Measurements from ENCODE around the gene STARD3NL.

The STARD3NL gene

GRCh38 chr7:38185395-38186307 is 7.6 kb downstream of the STARD3NL start:
- DNase-seq (ENCODE audit: low spot score) = no peak

GRCh38 chr7:38186593-38187314 is 8.7 kb downstream of the STARD3NL start:
- DNase-seq (ENCODE audit: low spot score) = no peak

- DNase-seq (ENCODE audit: low spot score) = no peak
Measured at GRCh38 chr7:38187794-38188440, 9.9 kb downstream of the STARD3NL start.

GRCh38 chr7:38189231-38189938 is 11.3 kb downstream of the STARD3NL start:
- no peak for DNase-seq (ENCODE audit: low spot score)

- DNase-seq (ENCODE audit: low spot score) = no peak
Measured at GRCh38 chr7:38190011-38190410, 12.0 kb downstream of the STARD3NL start.

GRCh38 chr7:38191791-38192190 is 13.7 kb downstream of the STARD3NL start:
- DNase-seq (ENCODE audit: low spot score) = no peak

- DNase-seq (ENCODE audit: low spot score) = no peak
Measured at GRCh38 chr7:38192327-38192726, 14.3 kb downstream of the STARD3NL start.

- DNase-seq (ENCODE audit: low spot score) = no peak
Measured at GRCh38 chr7:38195804-38196595, 18.0 kb downstream of the STARD3NL start.

GRCh38 chr7:38198366-38198765 is 20.3 kb downstream of the STARD3NL start:
- no peak for DNase-seq (ENCODE audit: low spot score)

- no peak for DNase-seq (ENCODE audit: low spot score)
Measured at GRCh38 chr7:38199154-38199553, 21.1 kb downstream of the STARD3NL start.

- DNase-seq (ENCODE audit: low spot score) = no peak
Measured at GRCh38 chr7:38199782-38200181, 21.7 kb downstream of the STARD3NL start.

- no peak for DNase-seq (ENCODE audit: low spot score)
Measured at GRCh38 chr7:38206071-38206470, 28.0 kb downstream of the STARD3NL start.

GRCh38 chr7:38207843-38208242 is 29.8 kb downstream of the STARD3NL start:
- no peak for DNase-seq (ENCODE audit: low spot score)

GRCh38 chr7:38211486-38211885 is 33.4 kb downstream of the STARD3NL start:
- DNase-seq (ENCODE audit: low spot score) = no peak

GRCh38 chr7:38211940-38212339 is 33.9 kb downstream of the STARD3NL start:
- no peak for DNase-seq (ENCODE audit: low spot score)

- DNase-seq (ENCODE audit: low spot score) = no peak
Measured at GRCh38 chr7:38215115-38215514, 37.1 kb downstream of the STARD3NL start.

GRCh38 chr7:38215735-38216670 is 38.0 kb downstream of the STARD3NL start:
- peak; percentile 89 for DNase-seq (ENCODE audit: low spot score)

- DNase-seq (ENCODE audit: low spot score) = no peak
Measured at GRCh38 chr7:38217672-38218071, 39.6 kb downstream of the STARD3NL start.

GRCh38 chr7:38220452-38220851 is 42.4 kb downstream of the STARD3NL start:
- no peak for DNase-seq (ENCODE audit: low spot score)

GRCh38 chr7:38222481-38223096 is 44.5 kb downstream of the STARD3NL start:
- DNase-seq (ENCODE audit: low spot score) = peak; percentile 84

Measured in NAMALWA (cell line).